NCI-H2081 treated with DMSO at 0.1 percent for 48 hours (cell line): Measurements from ENCODE around the gene LRRC38.
"Not testable (repeated sequence)": the region's sequence is repeated elsewhere in the genome, so short reads cannot be mapped to it uniquely, and the experiment has no call there.

Experiments
- DNase-seq: peaks from one replicate; lab custom pipeline; 2025; lab: John Stamatoyannopoulos, UW

Gene LRRC38

GRCh38 chr1:13513895-13514546, at the start of gene LRRC38:
Gene LRRC38, minus strand, starts transcription at chr1:13514003. Its CDS starts 410 bp downstream, at chr1:13513593.
- no peak for DNase-seq

DNA sequence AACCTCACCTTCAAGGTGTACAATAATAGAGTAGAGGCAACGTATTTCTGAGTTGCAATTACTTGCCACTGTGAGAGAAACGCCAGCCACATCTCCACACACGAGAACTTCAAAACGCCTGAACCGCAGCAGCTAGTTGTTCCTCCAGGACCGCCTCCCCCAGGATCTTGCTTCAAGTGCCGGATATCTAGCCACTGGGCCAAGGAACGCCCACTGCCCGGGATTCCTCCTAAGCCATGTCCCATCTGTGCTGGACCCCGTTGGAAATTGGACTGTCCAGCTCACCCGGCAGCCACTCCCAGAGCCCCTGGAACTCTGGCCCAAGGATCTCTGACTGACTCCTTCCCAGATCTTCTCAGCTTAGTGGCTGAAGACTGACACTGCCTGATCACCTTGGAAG, 49.2 kb upstream of the LRRC38 start:
- not testable (repeated sequence) for DNase-seq

DNA sequence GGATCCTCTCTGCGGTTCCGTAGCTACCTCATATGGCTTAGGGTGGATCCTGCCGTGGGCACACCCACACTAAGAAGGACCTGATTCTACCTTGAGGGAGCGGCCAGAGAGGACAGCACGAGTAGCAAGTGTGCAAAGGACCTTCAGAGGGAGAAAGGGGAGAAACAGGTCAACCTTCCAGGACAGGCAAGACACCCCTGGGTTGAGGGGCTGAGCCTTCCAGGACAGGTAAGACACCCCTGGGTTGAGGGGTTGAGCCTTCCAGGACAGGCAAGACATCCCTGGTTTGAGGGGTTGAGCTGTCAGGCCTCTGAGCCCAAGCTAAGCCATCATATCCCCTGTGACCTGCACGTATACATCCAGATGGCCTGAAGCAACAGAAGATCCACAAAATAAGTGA, 46.7 kb upstream of the LRRC38 start:
- no peak for DNase-seq

DNA sequence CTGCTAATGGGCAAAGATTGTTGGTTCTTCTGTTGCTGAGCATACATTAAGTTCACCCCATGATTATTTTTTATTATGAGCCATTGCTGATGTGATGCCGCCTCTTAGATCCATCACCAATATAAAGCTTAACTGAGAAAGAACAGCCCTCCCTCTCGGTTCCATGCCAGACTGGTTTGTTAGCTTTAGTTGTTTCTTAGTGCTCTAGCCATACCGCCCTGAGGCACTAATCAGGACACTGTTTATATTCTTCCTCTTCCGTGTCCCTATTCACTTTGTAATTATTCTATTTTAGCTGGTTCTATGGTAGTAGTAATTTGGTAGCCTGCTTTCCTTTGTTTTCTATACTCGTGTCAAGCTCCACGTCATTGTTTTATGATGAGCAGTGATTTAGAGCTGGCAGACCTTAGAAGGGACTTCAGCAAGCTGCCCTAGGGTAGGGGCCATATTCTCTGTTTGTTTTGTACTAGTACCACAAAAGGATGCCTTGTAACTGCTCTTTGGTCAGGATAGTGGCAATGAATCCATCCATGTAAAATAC, 42.5 kb upstream of the LRRC38 start:
- no peak for DNase-seq

GRCh38 chr1:13554798-13555197, 41.0 kb upstream of the LRRC38 start:
- DNase-seq: no peak

DNA sequence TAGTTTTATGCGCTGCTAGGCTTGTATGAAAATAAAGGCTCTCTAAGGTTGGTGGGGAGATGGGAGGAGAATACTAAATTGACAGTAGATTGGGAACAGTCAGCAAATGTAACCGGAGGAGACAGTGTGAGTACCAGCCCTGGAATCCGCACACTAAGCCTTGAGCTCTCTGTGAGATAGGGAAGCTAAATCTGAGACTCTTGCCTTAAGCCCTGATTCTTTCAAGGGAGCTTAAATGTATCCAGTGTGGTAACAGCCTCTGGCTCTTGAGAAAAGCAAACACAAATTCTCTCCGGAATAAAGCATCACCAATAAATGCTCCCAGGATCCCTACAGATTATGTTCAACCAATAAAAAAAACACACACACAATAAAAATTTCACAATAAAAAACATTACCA, 36.9 kb upstream of the LRRC38 start:
- DNase-seq: no peak

- DNase-seq: no peak
Measured at GRCh38 chr1:13549521-13549920, 35.7 kb upstream of the LRRC38 start.

DNA sequence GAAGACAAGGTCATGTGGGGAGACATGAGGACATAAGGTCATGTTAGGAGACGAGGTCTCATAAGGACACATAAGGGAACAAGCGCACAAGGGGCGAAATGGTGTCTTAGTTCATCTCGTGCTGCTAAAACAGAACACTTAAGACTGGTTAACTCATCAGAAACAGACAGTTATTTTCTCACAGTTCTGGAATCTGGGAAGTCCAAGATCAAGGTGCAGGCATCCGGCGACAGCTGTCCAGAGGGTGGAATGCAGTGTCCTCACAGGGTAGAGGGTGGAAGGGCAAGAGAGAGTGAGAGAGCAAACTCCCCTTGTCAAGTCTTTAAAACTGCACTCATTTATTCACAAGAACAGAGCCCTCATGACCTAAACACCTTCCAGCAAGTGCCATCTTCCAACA, 35.2 kb upstream of the LRRC38 start:
- DNase-seq: no peak

DNA sequence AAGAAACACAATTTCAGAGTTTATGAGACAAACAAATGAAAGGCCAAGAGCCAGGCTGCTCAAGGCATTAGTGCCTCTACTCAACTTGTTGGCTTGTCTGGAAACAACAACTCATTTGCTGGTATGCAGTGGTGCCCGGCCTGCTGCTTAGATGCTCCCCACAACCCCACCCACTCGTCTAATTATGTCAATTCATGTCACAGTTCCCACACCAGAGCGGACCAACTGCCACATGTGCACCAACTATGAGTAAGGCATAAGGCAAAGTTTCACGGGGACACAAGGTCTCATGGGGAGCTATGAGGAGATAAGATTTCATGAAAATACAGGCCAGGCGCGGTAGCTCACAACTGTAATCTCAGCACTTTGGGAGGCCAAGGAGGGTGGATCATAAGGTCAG, 34.5 kb upstream of the LRRC38 start:
- no peak for DNase-seq

DNA sequence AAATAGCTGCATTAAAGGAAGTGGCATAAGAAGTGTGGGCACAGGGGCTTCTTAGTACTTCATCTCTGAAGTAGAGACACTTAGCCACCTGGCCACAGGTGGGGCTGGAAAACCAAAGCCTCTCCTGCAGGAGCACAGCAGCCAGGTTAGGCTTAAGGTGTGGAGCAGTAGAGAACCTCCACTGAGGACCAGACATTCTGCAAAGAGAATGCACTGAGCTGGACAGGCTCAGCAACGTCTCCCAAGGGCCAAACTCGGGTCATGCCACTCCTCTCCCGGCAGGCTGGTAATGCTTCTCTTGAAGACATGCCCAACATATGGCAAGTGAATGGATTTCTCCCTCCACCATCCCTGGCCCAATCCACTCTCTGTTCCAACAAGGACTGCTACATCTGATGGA, 33.0 kb upstream of the LRRC38 start:
- no peak for DNase-seq

- no peak for DNase-seq
Measured at GRCh38 chr1:13544221-13544556, 30.4 kb upstream of the LRRC38 start.

DNA sequence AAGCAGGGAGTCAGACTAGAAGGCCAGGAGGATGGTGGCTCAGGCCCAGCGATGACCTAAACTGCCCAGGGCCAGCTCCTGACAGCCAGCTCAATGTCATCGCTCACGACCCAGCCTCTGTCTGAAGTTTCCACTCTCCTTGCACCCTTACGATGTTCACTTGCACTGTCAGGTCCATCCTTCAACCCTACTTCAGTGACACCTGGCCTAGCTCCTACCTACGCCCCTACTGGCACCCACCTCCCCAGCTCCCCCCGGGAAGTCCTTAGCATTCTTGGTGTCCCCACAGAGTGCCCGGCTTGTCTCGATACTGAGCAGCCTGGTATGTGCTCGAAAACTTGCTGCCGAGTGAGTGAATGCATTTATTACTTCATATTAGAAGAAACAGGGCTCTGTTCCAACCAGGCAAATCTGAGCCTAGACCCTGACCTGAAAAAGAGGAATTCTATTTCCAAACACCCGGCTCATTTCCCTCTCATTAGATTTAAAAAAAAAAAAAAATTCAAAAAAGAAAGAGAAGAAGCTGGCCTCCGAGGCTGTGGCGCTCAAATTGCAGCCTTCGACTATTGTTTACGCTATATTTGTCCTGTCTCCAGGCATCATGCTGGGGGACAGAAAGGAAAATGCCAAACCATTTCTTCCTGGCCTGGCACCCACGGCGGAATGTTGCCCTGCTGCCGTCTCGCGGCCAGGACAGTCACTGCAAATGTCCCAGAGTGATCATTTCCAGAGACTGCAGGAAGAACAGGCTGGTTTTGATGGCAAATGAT, 29.8 kb upstream of the LRRC38 start:
- DNase-seq: no peak

DNA sequence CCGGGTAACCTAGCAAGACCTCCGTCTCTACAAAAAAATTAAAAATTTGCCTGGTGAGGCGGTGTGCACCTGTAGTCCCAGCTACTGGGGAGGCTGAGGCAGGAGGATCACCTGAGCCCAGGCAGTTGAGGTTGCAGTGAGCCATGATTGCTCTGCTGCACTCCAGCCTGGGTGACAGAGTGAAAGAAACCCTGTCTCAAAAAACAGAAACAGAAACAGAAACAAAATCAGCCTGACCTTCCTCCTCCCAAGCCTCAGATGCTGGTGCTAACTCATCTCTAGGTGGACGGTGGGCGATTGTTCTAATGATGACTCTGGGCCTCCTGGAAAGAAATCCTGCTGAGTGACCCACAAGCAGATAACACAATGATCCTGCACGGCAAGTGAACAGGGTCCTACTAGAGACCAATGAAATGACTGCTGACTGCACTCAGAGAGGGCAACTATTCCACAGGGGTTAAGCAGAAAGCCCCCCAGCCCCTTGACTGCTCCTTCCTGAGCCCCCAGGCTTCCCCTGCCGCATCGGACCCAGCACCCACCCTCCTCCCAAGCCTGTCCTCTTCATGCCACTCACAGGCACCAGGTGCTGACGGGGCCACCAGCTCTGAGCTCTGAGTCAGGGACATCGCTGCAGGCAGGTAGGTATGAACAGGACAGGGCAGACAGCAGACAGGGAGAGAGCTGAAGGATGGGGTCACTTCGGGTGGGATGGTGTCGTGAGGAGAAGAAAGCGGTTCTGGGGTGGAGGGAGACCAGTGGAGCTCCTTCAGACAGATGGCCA, 27.8 kb upstream of the LRRC38 start:
- DNase-seq: no peak

GRCh38 chr1:13540866-13541265, 27.1 kb upstream of the LRRC38 start:
- no peak for DNase-seq

- no peak for DNase-seq
Measured at GRCh38 chr1:13539683-13540082, 25.9 kb upstream of the LRRC38 start.

- DNase-seq: no peak
Measured at GRCh38 chr1:13538832-13539231, 25.0 kb upstream of the LRRC38 start.

GRCh38 chr1:13536571-13536970, 22.8 kb upstream of the LRRC38 start:
- DNase-seq: no peak

- no peak for DNase-seq
Measured at GRCh38 chr1:13535227-13535626, 21.4 kb upstream of the LRRC38 start.

- no peak for DNase-seq
Measured at GRCh38 chr1:13528320-13528719, 14.5 kb upstream of the LRRC38 start.

GRCh38 chr1:13523780-13524477, 10.1 kb upstream of the LRRC38 start:
- DNase-seq: no peak

- no peak for DNase-seq
Measured at GRCh38 chr1:13520985-13521384, 7.2 kb upstream of the LRRC38 start.

- DNase-seq: no peak
Measured at GRCh38 chr1:13517193-13517812, 3.5 kb upstream of the LRRC38 start.
